Middle frontal gyrus (tissue), 1 donor: ENCODE data around the gene DDR2.

Experiments
- DNase-seq: peaks from one replicate; pipeline ENCODE4 v3.0.0-alpha.2; 2015; ENCODE audit warnings: low spot score; ENCODE audit errors: extremely low spot score

The DDR2 gene

DNA sequence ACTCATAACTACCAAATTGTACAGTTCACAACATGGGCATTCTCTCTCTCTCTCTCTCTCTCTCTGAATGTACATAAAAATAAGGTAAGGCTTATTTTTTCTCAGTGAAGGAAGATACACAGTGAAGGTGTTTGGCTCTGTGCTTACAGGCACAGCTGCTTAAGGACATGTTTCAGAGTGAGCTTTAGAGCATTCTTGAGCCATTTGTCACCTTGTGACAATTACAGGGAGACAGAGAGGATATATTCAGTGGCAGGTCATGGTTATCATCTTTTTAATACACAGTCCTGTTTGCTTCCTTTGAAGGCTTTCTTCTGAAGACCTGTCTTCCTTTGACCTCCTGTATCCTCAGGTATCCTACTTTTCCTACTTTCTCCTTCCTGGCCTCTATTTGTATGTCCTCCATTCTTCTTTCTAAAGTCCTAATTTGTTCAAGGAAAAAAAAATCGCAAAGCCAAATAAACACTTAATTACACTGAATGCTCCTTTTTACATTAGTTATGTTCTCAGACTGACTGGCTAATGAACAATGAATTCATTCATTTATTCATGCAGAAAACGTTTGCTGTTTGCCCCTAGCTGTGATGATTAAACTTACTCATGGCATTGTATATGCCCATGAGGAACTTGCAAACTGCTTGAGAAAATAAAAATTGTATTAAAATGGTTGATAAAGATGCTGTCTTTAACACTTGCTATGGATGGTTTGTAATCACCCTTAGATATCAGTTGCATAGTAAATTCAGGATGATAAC, 191.7 kb downstream of the DDR2 start:
- DNase-seq, result no peak

DNA sequence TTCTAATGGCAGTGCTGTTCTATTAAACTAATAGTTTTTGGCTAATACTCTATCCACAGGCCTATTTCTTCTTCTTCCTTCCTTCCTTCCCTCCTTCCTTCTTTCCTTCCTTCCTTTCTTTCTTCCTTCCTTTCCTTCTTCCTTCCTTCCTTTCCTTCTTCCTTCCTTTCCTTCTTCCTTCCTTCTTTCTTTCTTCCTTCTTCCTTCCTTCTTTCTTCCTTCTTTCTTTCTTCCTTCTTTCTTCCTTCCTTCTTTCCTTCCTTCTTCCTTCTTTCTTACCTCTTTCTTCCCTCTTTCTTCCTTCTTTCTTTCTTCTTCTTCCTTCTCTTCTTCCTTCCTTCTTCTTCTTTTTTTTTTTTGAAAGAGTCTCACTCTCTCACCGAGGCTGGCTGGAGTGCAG, 197.0 kb downstream of the DDR2 start:
- DNase-seq, result no peak

DNA sequence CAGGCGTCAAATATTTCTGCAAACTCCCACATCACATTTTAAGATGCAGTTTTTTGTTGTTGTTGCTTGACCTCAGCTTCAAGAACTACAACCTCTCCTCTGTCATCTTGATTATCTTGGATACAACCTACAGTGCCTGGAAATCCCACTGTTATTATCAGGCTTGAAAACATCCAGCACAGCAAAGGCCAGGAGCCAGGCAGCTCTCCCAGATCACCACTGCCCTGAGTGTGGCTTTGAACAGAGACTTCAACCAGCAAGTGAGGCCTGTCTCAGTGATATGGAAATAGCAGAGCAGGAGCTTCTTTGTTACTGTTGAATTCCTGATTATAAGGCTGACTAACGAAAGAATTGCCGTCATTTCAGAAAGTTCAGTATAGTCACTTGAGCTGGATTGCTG, 200.2 kb downstream of the DDR2 start:
- DNase-seq, result no peak

DNA sequence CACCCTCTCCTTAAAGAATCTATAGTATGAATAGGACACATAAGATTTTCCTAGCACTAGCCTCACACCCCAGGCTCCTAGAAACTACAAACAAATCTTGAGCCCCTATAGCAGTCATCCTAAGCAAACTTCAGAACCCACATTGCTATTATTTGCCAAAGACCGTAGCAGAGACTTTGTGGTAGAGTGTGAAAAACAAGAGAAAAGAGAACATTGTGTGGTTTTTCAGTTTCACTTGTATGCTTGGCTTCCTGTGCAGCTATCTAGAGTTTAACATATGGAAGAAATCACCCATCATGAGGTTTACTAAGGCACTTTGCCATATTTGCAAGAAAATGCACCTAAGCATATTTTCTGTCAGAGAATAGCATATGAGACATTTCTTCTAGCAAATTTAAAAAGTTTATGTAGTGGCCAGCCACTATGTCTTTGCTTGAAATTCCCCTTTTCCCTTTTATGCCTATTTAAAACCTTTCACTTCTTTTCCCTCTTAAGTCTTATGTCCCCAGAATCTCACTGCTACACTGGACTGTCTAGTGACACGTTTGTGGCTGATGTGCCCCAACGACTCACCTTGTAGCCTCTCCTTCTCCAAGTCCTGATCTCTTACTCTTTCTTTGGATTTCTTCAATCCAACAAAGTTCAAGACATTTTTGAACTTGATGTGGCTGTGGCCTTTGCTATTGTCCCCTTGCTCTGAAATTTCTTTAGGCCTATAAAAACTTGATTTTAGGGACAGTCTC, 203.1 kb downstream of the DDR2 start:
- no peak for DNase-seq
